Psoas muscle (tissue), 8 donors: Measurements from ENCODE around the gene PRKCI. TPM values are rescaled to one million over a fixed set of nuclear protein-coding genes. Genes with fewer than 3 reads are reported as not detected.
"Not testable (repeated sequence)": the region's sequence is repeated elsewhere in the genome, so short reads cannot be mapped to it uniquely, and the experiment has no call there.

Experiments used
- ATAC-seq, 4 donors: fragments of 200-7000 bp; cut with Tn5 transposase; one replicate each; pipeline ENCODE4 v1.9.1; 2020; ENCODE audit warnings: moderate library complexity in 3 of 4, mild to moderate bottlenecking in 2 of 4
- DNase-seq, 2 donors: peaks; one replicate each; pipeline ENCODE4 v3.0.0-alpha.2; 2020
- H3K27ac ChIP-seq: fragments of 200-600 bp; one replicate; pipeline ENCODE4 v1.8.0; 2022
- H3K27me3 ChIP-seq, 3 donors: fragments of 200-600 bp in 1 of 3; one replicate each; pipeline versions ENCODE4 v1.6.1 to v1.8.0; 2013 to 2022; ENCODE audit warnings: low read length in 2 of 3, mild to moderate bottlenecking in 2 of 3, moderate library complexity in 1 of 3; ENCODE audit not compliant: insufficient read depth in 3 of 3
- H3K36me3 ChIP-seq, 2 donors: fragments of 200-600 bp in 1 of 2; one replicate each; pipeline versions ENCODE4 v1.6.1 to v1.8.0; 2013 to 2022; ENCODE audit warnings: low read depth in 1 of 2, mild to moderate bottlenecking in 1 of 2, moderate library complexity in 1 of 2; ENCODE audit not compliant: insufficient read depth in 1 of 2
- H3K4me1 ChIP-seq: fragments of 200-600 bp; one replicate; pipeline ENCODE4 v1.8.0; 2022
- H3K4me3 ChIP-seq: fragments of 200-600 bp; one replicate; pipeline ENCODE4 v1.8.0; 2022; ENCODE audit warnings: mild to moderate bottlenecking
- H3K9me3 ChIP-seq: fragments of 200-600 bp; one replicate; pipeline ENCODE4 v1.8.0; 2022
- CTCF ChIP-seq: fragments of 200-600 bp; IDR thresholded peaks from one replicate; pipeline ENCODE4 v1.8.0; 2022; ENCODE audit warnings: antibody characterized with exemption
- WGBS, 3 donors: extraction: QIAGEN DNeasy Blood & Tissue Kit; methylation state at CpG; one replicate each; pipeline versions ENCODE4 v1.1.6 to v1.1.7; 2013; 5-methylcytosine and 5-hydroxymethylcytosine counted together
- intact Hi-C, 2 donors: fragments of 100-400 bp; cut with DNase I; formaldehyde crosslinking; loops; one replicate each; pipeline versions ENCODE4 v1.11.0 to v1.14.2; 2022
- polyA plus RNA-seq, 3 donors: library from polyadenylated mRNA; stranded (reverse); fragments of 200-250 nt; gene quantifications; one replicate each; pipeline ENCODE4 v1.2.3, GENCODE V29; 2013
- total RNA-seq, 4 donors: library from RNA; stranded (reverse); fragmentation: NEBNext Ultra II Directional in 2 of 4; extraction: Animal tissue kit (Norgen Biotek cat#: 25700) in 2 of 4; gene quantifications; one replicate each; pipeline versions ENCODE4 v1.2.1 to v1.2.4, GENCODE V29; 2021 to 2023
- donor health status: healthy with polysubstance abuse.
- donor health status: DM: no; HTN: no; CAD: no; lungs with moderate emphysema.
- donor health status: Bipolar disorder and iron deficiency.
- donor health status: healthy.
- donor health status: DM: yes; HTN: yes; CAD: no.
- donor health status: DM: no; HTN: no; CAD: no.
- donor health status: DM: no; HTN: no; CAD: no.
- donor health status: DM: yes; HTN: yes; CAD: no.

The PRKCI gene
- total and polyA plus RNA-seq, 7 donors, result 7.3 to 19.8 (median 14.2) TPM

GRCh38 chr3:170327040-170327808 lies 105.0 kb downstream of the PRKCI start:
- no peak for ATAC-seq
- no peak for DNase-seq
- Histone ChIP-seq H3K4me3 (no peak overlapping the region), H3K9me3 (no peaks in the 10 kb centered on the region), H3K4me1 (no peaks in the 10 kb centered on the region), H3K36me3 (no peaks in the 10 kb centered on the region), H3K27ac (no peak overlapping the region), H3K27me3 (no peaks in the 10 kb centered on the region)
- no peak for TF ChIP-seq CTCF
- 94 to 96% (median 96%) methylated on average over 24 of the region's 24 CpGs for WGBS, 3 donors
- intact Hi-C loops, result loop anchor here in 1 of 2 donors (10.0 kb wide), 1 partner anchor 368 kb away; no protein-coding TSS in a partner anchor

GRCh38 chr3:170327868-170328548 lies 105.8 kb downstream of the PRKCI start:
- not testable (repeated sequence) for H3K4me3 ChIP-seq, H3K36me3 ChIP-seq, H3K9me3 ChIP-seq, H3K27me3 ChIP-seq, H3K27ac ChIP-seq, ATAC-seq, H3K4me1 ChIP-seq, DNase-seq
- WGBS, 3 donors, result 73 to 91% (median 88%) methylated on average over 7 of the region's 7 CpGs
- intact Hi-C loops, result loop anchor here in 1 of 2 donors (10.0 kb wide), 1 partner anchor 367 kb away; no protein-coding TSS in a partner anchor

GRCh38 chr3:170330366-170330765 lies 108.1 kb downstream of the PRKCI start:
- no peak for TF ChIP-seq CTCF
- H3K4me3 ChIP-seq, result no peak overlapping the region
- intact Hi-C loops, result no loop called here
- no peaks in the 10 kb centered on the region for H3K9me3 ChIP-seq
- H3K36me3 ChIP-seq, result no peaks in the 10 kb centered on the region
- no peak for ATAC-seq
- H3K4me1 ChIP-seq, result no peaks in the 10 kb centered on the region
- H3K27ac ChIP-seq, result no peak overlapping the region
- DNase-seq, result no peak
- WGBS, 3 donors, result 71 to 85% (median 77%) methylated on average over 5 of the region's 5 CpGs
- H3K27me3 ChIP-seq, result no peaks in the 10 kb centered on the region

GRCh38 chr3:170331143-170331542 lies 108.9 kb downstream of the PRKCI start:
- Histone ChIP-seq H3K9me3 (no peaks in the 10 kb centered on the region), H3K27me3 (no peaks in the 10 kb centered on the region), H3K27ac (no peak overlapping the region), H3K4me1 (no peaks in the 10 kb centered on the region), H3K36me3 (no peaks in the 10 kb centered on the region), H3K4me3 (no peak overlapping the region)
- DNase-seq (no peak), ATAC-seq (no peak)
- no peak for TF ChIP-seq CTCF
- 68 to 77% (median 75%) methylated on average over 4 of the region's 4 CpGs for WGBS, 3 donors
- intact Hi-C loops, result no loop called here

GRCh38 chr3:170337420-170337819 lies 115.2 kb downstream of the PRKCI start:
- H3K36me3 ChIP-seq, result no peaks in the 10 kb centered on the region

More at GRCh38 chr3:170337420-170337819, 115.2 kb downstream of the PRKCI start:
- no peak for ATAC-seq
- no peaks in the 10 kb centered on the region for H3K4me1 ChIP-seq
- intact Hi-C loops, result no loop called here
- DNase-seq, result no peak
- 80 to 82% (median 81%) methylated on average over 3 of the region's 3 CpGs for WGBS, 3 donors
- H3K27me3 ChIP-seq, result no peaks in the 10 kb centered on the region
- TF ChIP-seq CTCF, result no peak
- H3K4me3 ChIP-seq, result no peak overlapping the region
- no peak overlapping the region for H3K27ac ChIP-seq
- H3K9me3 ChIP-seq, result no peaks in the 10 kb centered on the region
